HEK293T (cell line): ENCODE measurements around the gene SAC3D1.
"Not testable (repeated sequence)": the region's sequence is repeated elsewhere in the genome, so short reads cannot be mapped to it uniquely, and the experiment has no call there.

ENCODE experiments used
- FOXK2 ChIP-seq: fragments of 450-650 bp; IDR thresholded peaks from 2 replicates; pipeline ENCODE4 v1.6.1; 2016; ENCODE audit warnings: mild to moderate bottlenecking
- LEF1 ChIP-seq: fragments of 450-650 bp; IDR thresholded peaks from 2 replicates; pipeline ENCODE4 v1.6.1; 2017; ENCODE audit warnings: mild to moderate bottlenecking, borderline replicate concordance

GRCh38 chr11:65023502-65023901 lies 17.5 kb upstream of the SAC3D1 start:
- not testable (repeated sequence) for TF ChIP-seq LEF1, FOXK2
